ENCODE data around the gene THAP5. TPM values are rescaled to one million over a fixed set of nuclear protein-coding genes. Genes with fewer than 3 reads are reported as not detected.

The THAP5 gene
- 18.8 TPM for polyA plus RNA-seq (2013, experiment 1 of 2; ENCODE audit: insufficient read length)
- 20.6 TPM for polyA plus RNA-seq (2013, experiment 2 of 2; ENCODE audit: insufficient read length)

- peak; percentile 100 for DNase-seq
These were observed at the start of gene THAP5, which contains the start of gene DNAJB9 for GRCh38 chr7:108569381-108570145. THAP5 (minus strand) TSS chr7:108569706; CDS start chr7:108569569, 137 bp downstream. DNAJB9 (plus strand) TSS chr7:108569874; CDS start chr7:108571727, 1,853 bp downstream.

GRCh38 chr7:108618056-108618455, 48.5 kb upstream of the THAP5 start:
- DNase-seq = no peak

GRCh38 chr7:108614896-108615295, 45.4 kb upstream of the THAP5 start:
- DNase-seq = no peak

GRCh38 chr7:108613949-108614381, 44.5 kb upstream of the THAP5 start:
- no peak for DNase-seq

GRCh38 chr7:108613147-108613948, 43.8 kb upstream of the THAP5 start:
- DNase-seq = peak; percentile 48

- no peak for DNase-seq
These were observed 41.8 kb upstream of the THAP5 start for GRCh38 chr7:108611268-108611667.

- DNase-seq = no peak
These were observed 40.1 kb upstream of the THAP5 start for GRCh38 chr7:108609643-108610042.

- no peak for DNase-seq
These were observed 36.2 kb upstream of the THAP5 start for GRCh38 chr7:108605559-108606201.

GRCh38 chr7:108604307-108605077, 35.0 kb upstream of the THAP5 start:
- no peak for DNase-seq

- DNase-seq = no peak
These were observed 34.3 kb upstream of the THAP5 start for GRCh38 chr7:108603656-108604306.

GRCh38 chr7:108600399-108600798, 30.9 kb upstream of the THAP5 start:
- no peak for DNase-seq

- no peak for DNase-seq
These were observed 29.5 kb upstream of the THAP5 start for GRCh38 chr7:108598914-108599580.

GRCh38 chr7:108598153-108598552, 28.6 kb upstream of the THAP5 start:
- no peak for DNase-seq

GRCh38 chr7:108596560-108596959, 27.1 kb upstream of the THAP5 start:
- no peak for DNase-seq

GRCh38 chr7:108592646-108593201, 23.2 kb upstream of the THAP5 start:
- peak; percentile 25 for DNase-seq

- DNase-seq = no peak
These were observed 21.1 kb upstream of the THAP5 start for GRCh38 chr7:108590606-108591005.

GRCh38 chr7:108589874-108590273, 20.4 kb upstream of the THAP5 start:
- no peak for DNase-seq

- peak; percentile 32 for DNase-seq
These were observed 19.7 kb upstream of the THAP5 start for GRCh38 chr7:108589199-108589598.

GRCh38 chr7:108586274-108586710, 16.8 kb upstream of the THAP5 start:
- no peak for DNase-seq

GRCh38 chr7:108585843-108586242, 16.3 kb upstream of the THAP5 start:
- DNase-seq = no peak

- DNase-seq = no peak
These were observed 14.7 kb upstream of the THAP5 start for GRCh38 chr7:108584211-108584610.
